Neuronal stem cell (in vitro differentiated cells): Measurements from ENCODE around the gene CTRB2.
A peak's percentile ranks its signal among the peaks of the same experiment; 100 is the strongest.
"Not testable (repeated sequence)": the region's sequence is repeated elsewhere in the genome, so short reads cannot be mapped to it uniquely, and the experiment has no call there.

Experiments
- DNase-seq: peaks from one replicate; pipeline ENCODE4 v3.0.0-alpha.2; 2013; ENCODE audit warnings: low spot score
- H2AFZ ChIP-seq: one replicate; pipeline ENCODE4 v1.6.1; 2013; ENCODE audit warnings: mild to moderate bottlenecking, low read length, inconsistent platforms
- H2AK5ac ChIP-seq: 2 replicates; pipeline ENCODE4 v1.6.1; 2013; ENCODE audit warnings: low read depth, mild to moderate bottlenecking, inconsistent platforms, low read length, moderate library complexity, mixed read lengths
- H2BK120ac ChIP-seq: 2 replicates; pipeline ENCODE4 v1.6.1; 2013; ENCODE audit warnings: low read depth, mild to moderate bottlenecking, inconsistent platforms, low read length, moderate library complexity, mixed read lengths
- H2BK12ac ChIP-seq: one replicate; pipeline ENCODE4 v1.6.1; 2013; ENCODE audit warnings: low read length, inconsistent platforms
- H2BK15ac ChIP-seq: 2 replicates; pipeline ENCODE4 v1.6.1; 2013; ENCODE audit warnings: mild to moderate bottlenecking, low read length, inconsistent platforms, mixed read lengths
- H2BK5ac ChIP-seq: one replicate; pipeline ENCODE4 v1.6.1; 2013; ENCODE audit warnings: inconsistent platforms, mild to moderate bottlenecking, low read length, moderate library complexity
- H3K14ac ChIP-seq: one replicate; pipeline ENCODE4 v1.6.1; 2013; ENCODE audit warnings: low read length, inconsistent platforms
- H3K18ac ChIP-seq: 2 replicates; pipeline ENCODE4 v1.6.1; 2013; ENCODE audit warnings: low read length, inconsistent platforms
- H3K23ac ChIP-seq: 2 replicates; pipeline ENCODE4 v1.6.1; 2013; ENCODE audit warnings: low read depth, mild to moderate bottlenecking, mixed read lengths, low read length, inconsistent platforms; ENCODE audit not compliant: poor library complexity
- H3K27ac ChIP-seq: replicated peaks from 3 replicates; pipeline ENCODE4 v1.5.1; 2013; ENCODE audit warnings: low read length, inconsistent platforms
- H3K27me3 ChIP-seq, 3 experiments: 2 replicates each; pipeline ENCODE4 v1.6.1; 2013; ENCODE audit warnings: low read length in 3 of 3, mild to moderate bottlenecking in 2 of 3, inconsistent platforms in 1 of 3, low read depth in 1 of 3, mixed read lengths in 1 of 3, moderate library complexity in 1 of 3; ENCODE audit not compliant: control insufficient read depth in 3 of 3, insufficient read depth in 3 of 3
- H3K36me3 ChIP-seq, 2 donors: replicated peaks in 1 of 2; 2 replicates each; pipeline ENCODE4 v1.6.1; 2013; ENCODE audit warnings: low read length in 2 of 2; ENCODE audit not compliant: control insufficient read depth in 2 of 2, insufficient read depth in 2 of 2
- H3K4ac ChIP-seq: 2 replicates; pipeline ENCODE4 v1.6.1; 2013; ENCODE audit warnings: inconsistent platforms, mild to moderate bottlenecking, low read length, moderate library complexity
- H3K4me1 ChIP-seq, 2 donors: 1 replicate in 1 of 2; 2 replicates in 1 of 2; pipeline ENCODE4 v1.6.1; 2013; ENCODE audit warnings: low read length in 2 of 2, low read depth in 1 of 2; ENCODE audit not compliant: control insufficient read depth in 2 of 2, insufficient read depth in 1 of 2
- H3K4me2 ChIP-seq: one replicate; pipeline ENCODE4 v1.6.1; 2013; ENCODE audit warnings: mild to moderate bottlenecking, low read length, inconsistent platforms; ENCODE audit not compliant: insufficient read depth, poor library complexity, severe bottlenecking
- H3K4me3 ChIP-seq, 2 donors: 2 replicates each; pipeline ENCODE4 v1.5.1; 2013; ENCODE audit warnings: low read length in 2 of 2, mild to moderate bottlenecking in 2 of 2, inconsistent platforms in 1 of 2, moderate library complexity in 1 of 2
- H3K79me1 ChIP-seq: one replicate; pipeline ENCODE4 v1.6.1; 2013; ENCODE audit warnings: low read depth, mild to moderate bottlenecking, inconsistent platforms, low read length, moderate library complexity
- H3K9ac ChIP-seq: one replicate; pipeline ENCODE4 v1.6.1; 2013; ENCODE audit warnings: mild to moderate bottlenecking, low read depth, low read length, inconsistent platforms; ENCODE audit not compliant: poor library complexity
- H3K9me3 ChIP-seq, 2 donors: replicated peaks in 1 of 2; 2 replicates each; pipeline versions ENCODE3 to v1.6.1; 2013; ENCODE audit warnings: low read length in 2 of 2, mild to moderate bottlenecking in 2 of 2, inconsistent platforms in 1 of 2, low read depth in 1 of 2, mixed read lengths in 1 of 2, moderate library complexity in 1 of 2; ENCODE audit not compliant: control insufficient read depth in 2 of 2, insufficient read depth in 1 of 2
- H4K8ac ChIP-seq: one replicate; pipeline ENCODE4 v1.6.1; 2013; ENCODE audit warnings: low read depth, mild to moderate bottlenecking, inconsistent platforms, low read length, moderate library complexity
- H4K91ac ChIP-seq: one replicate; pipeline ENCODE4 v1.6.1; 2013; ENCODE audit warnings: low read length, low read depth, mild to moderate bottlenecking, inconsistent platforms; ENCODE audit not compliant: poor library complexity
- WGBS, 2 donors: extraction: QIAGEN DNeasy Blood & Tissue Kit; methylation state at CpG; one replicate each; pipeline ENCODE4 v1.1.7; 2013; ENCODE audit warnings: missing lambda C conversion rate in 2 of 2, mixed read lengths in 1 of 2; ENCODE audit not compliant: insufficient read length in 2 of 2, insufficient replicate concordance in 1 of 2; ENCODE audit errors: extremely low coverage in 2 of 2; 5-methylcytosine and 5-hydroxymethylcytosine counted together

The CTRB2 gene

DNA sequence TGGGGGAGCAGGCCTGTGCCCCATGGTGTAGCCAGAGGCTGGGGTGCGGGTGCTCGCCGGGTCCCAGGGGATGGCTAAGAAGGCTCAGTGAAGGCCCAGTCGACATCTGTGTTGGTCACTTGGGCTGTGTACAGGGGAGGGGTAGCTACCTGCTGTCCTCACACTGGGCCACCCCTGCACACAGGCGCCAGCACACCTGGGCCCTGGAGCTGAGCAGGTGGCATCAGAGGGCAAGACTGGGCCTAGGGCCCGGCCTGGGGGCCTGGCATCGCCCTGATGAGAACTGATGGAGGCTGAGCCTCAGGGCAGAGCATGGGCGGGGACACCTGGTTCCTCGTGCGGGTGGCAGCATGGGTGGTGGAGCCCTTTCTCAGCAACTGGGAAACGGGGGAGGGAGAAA lies 870 bp upstream of the CTRB2 start:
- H3K27ac ChIP-seq: no peak overlapping the region

DNA sequence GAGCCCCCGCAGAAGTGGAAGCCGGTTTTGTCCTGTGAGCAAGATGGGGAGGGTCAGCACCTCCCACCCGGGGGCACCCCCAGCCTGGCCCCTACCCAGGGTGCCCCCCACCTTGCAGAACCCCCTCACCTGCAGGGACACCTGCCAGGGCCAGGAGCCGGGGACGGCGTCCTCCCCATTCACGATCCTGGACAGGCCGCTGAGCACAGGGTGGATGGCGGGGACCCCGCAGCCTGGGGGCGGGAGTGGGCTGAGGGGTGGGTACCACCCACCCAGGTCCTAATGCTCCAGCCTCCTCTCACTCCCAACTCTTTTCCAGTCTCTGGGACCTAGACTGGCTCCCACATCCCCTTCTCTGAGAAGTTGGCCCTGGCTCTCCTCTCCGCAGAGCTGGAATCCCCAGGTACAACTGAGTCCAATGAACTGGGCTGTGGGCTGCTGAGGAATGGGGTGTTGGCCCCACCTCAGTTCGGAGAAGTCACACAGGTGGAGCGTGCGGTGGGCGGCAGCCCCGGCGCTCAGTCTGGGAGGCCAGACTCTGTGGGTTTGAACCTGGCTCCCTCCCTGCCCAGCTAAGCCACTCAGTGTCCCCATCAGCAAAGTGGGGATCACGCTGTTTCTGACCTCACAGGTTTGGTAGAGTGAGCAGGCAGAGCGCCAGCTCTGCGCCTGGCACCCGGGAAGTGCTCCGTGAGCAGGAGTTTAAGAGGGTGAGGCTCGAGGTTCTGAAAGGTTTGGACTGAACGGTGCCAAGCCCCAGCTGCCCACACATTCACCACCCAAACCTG lies 806 bp downstream of the CTRB2 start:
- peak overlapping the region; percentile 17 for H3K14ac ChIP-seq
- H2AFZ ChIP-seq, H2BK15ac ChIP-seq, H4K8ac ChIP-seq, H2AK5ac ChIP-seq, H3K27ac ChIP-seq, H3K4me1 ChIP-seq, H3K4me3 ChIP-seq, H3K79me1 ChIP-seq, DNase-seq, H3K36me3 ChIP-seq, H4K91ac ChIP-seq, H3K4me2 ChIP-seq, H3K27me3 ChIP-seq, H3K9me3 ChIP-seq, H3K4ac ChIP-seq, H3K9ac ChIP-seq, H2BK120ac ChIP-seq, H2BK12ac ChIP-seq: not testable (repeated sequence)
- H2BK5ac ChIP-seq: peak overlapping the region; percentile 53
- H3K18ac ChIP-seq: peak overlapping the region; percentile 64
- WGBS, 2 donors: no CpG with 5 or more reads among the region's 25 CpGs
- peak overlapping the region; percentile 75 for H3K23ac ChIP-seq

More for the DNA sequence above, 870 bp upstream of the CTRB2 start:
- H2BK12ac ChIP-seq: no peak overlapping the region
- H2AFZ ChIP-seq: no peak overlapping the region
- H3K14ac ChIP-seq: peak overlapping the region; percentile 56
- H3K4me2 ChIP-seq: no peak overlapping the region
- H3K79me1 ChIP-seq: no peaks in the 10 kb centered on the region
- no peak for DNase-seq
- no peak overlapping the region for H4K91ac ChIP-seq
- H3K23ac ChIP-seq: no peak overlapping the region
- no peak overlapping the region for H2BK120ac ChIP-seq
- no peak overlapping the region for H2AK5ac ChIP-seq
- no peak overlapping the region for H2BK5ac ChIP-seq
- H3K9ac ChIP-seq: no peak overlapping the region
- no peaks in the 10 kb centered on the region for H3K9me3 ChIP-seq
- H3K4me1 ChIP-seq: peaks cover 0 to 5% of the 10 kb centered on the region in 2 donors
- WGBS, 2 donors: no CpG with 5 or more reads among the region's 11 CpGs
- H3K27me3 ChIP-seq: peaks cover 0 to 6% (median 0%) of the 10 kb centered on the region in 3 experiments
- no peak overlapping the region for H3K4me3 ChIP-seq
- peak overlapping the region; percentile 75 for H2BK15ac ChIP-seq
- no peak overlapping the region for H4K8ac ChIP-seq
- H3K4ac ChIP-seq: peak overlapping the region; percentile 23
- peak overlapping the region; percentile 35 for H3K18ac ChIP-seq
- H3K36me3 ChIP-seq: no peaks in the 10 kb centered on the region

DNA sequence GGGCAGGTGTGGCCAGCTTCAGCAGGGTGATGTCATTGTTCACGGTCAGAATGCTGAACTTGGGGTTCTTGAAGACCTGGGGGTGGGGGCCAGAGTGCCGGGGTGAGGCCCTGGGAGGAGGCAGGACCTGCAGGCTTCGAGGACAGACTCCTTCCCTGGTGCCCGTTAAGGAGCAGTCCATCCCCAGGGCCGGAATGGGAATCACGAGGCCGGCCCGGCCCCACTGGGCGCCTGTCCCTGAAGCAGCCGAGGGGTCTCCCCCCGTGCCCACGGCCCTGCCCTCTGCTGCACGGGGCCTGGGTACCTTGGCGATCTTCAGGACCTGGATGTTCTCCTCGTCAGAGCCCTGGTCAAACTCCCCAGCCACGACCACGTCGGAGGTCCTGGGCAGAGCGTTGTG lies 1.5 kb downstream of the CTRB2 start:
- H3K4ac ChIP-seq, H4K91ac ChIP-seq, H3K18ac ChIP-seq, H2BK15ac ChIP-seq, H2BK120ac ChIP-seq, H3K36me3 ChIP-seq, H2BK5ac ChIP-seq, H3K14ac ChIP-seq, H3K9ac ChIP-seq, H2AK5ac ChIP-seq, H3K23ac ChIP-seq, H3K27me3 ChIP-seq, H3K27ac ChIP-seq, H3K4me3 ChIP-seq, H3K79me1 ChIP-seq, DNase-seq, H2AFZ ChIP-seq, H3K4me1 ChIP-seq, H4K8ac ChIP-seq, H3K9me3 ChIP-seq, H2BK12ac ChIP-seq, H3K4me2 ChIP-seq: not testable (repeated sequence)
- WGBS, 2 donors: no CpG with 5 or more reads among the region's 19 CpGs

DNA sequence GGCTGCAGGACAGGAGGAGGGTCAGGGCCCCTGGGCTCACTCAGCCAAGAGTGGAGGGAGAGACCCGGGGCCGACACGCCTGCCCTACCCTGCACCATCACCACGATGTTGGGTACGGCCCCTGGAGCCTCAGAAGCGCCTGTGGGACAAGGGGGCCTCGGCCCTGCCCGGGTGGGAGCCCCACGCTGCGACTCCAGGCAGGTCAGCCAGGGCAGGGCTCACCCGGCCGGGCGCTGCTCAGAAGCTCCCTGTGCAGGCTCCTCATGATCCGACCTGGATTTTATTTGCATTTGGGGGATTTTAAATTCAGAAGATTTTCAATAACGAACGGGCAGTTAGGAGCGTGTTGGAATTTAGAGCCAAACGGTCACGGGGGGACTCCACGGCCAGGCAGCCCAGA lies 2.1 kb downstream of the CTRB2 start:
- WGBS, 2 donors: no CpG with 5 or more reads among the region's 20 CpGs

More for the DNA sequence above, 2.1 kb downstream of the CTRB2 start:
- H3K79me1 ChIP-seq, H4K91ac ChIP-seq, H2BK5ac ChIP-seq, H3K4me2 ChIP-seq, H3K14ac ChIP-seq, DNase-seq, H3K9ac ChIP-seq, H2BK15ac ChIP-seq, H3K23ac ChIP-seq, H3K4me3 ChIP-seq, H2AK5ac ChIP-seq, H2BK12ac ChIP-seq, H3K18ac ChIP-seq, H3K27me3 ChIP-seq, H3K27ac ChIP-seq, H2AFZ ChIP-seq, H3K36me3 ChIP-seq, H4K8ac ChIP-seq, H3K9me3 ChIP-seq, H3K4me1 ChIP-seq, H2BK120ac ChIP-seq, H3K4ac ChIP-seq: not testable (repeated sequence)
